Neutrophil (primary cell): ENCODE results near the gene GIPC2.

Experiments used
- H3K27ac ChIP-seq: fragments of 200-600 bp; sonication (generic); 2 replicates; pipeline ENCODE4 v1.5.1; 2016; ENCODE audit warnings: mild to moderate bottlenecking, moderate library complexity
- H3K27me3 ChIP-seq: fragments of 200-600 bp; sonication (generic); 2 replicates; pipeline ENCODE4 v1.6.0; 2016; ENCODE audit warnings: mild to moderate bottlenecking
- H3K36me3 ChIP-seq: fragments of 200-600 bp; sonication (generic); 2 replicates; pipeline ENCODE4 v1.5.1; 2017
- H3K4me1 ChIP-seq, 2 experiments: fragments of 200-600 bp in 1 of 2; sonication (generic) in 1 of 2; 1 replicate in 1 of 2; 2 replicates in 1 of 2; pipeline versions ENCODE4 v1.5.1 to v1.6.1; 2013 to 2016; ENCODE audit warnings: low read depth in 1 of 2, low read length in 1 of 2, mild to moderate bottlenecking in 1 of 2, moderate library complexity in 1 of 2; ENCODE audit not compliant: control insufficient read depth in 1 of 2, insufficient read depth in 1 of 2
- H3K4me3 ChIP-seq, 2 experiments: fragments of 200-600 bp in 1 of 2; sonication (generic) in 1 of 2; 1 replicate in 1 of 2; 2 replicates in 1 of 2; pipeline ENCODE4 v1.5.1; 2013 to 2016; ENCODE audit warnings: low read depth in 1 of 2, low read length in 1 of 2, mild to moderate bottlenecking in 1 of 2, moderate library complexity in 1 of 2
- H3K9me3 ChIP-seq: fragments of 200-600 bp; sonication (generic); 2 replicates; pipeline ENCODE4 v1.5.1; 2016
- CTCF ChIP-seq: fragments of 200-600 bp; sonication (generic); IDR thresholded peaks from 2 replicates; pipeline ENCODE4 v1.5.1; 2016; ENCODE audit warnings: antibody characterized with exemption

The GIPC2 gene

GRCh38 chr1:78132174-78132947, 86.6 kb downstream of the GIPC2 start:
- H3K4me3 ChIP-seq, result no peak overlapping the region
- H3K4me1 ChIP-seq, result no peaks in the 10 kb centered on the region
- H3K9me3 ChIP-seq, result no peaks in the 10 kb centered on the region
- TF ChIP-seq CTCF, result no peak
- H3K27me3 ChIP-seq, result no peaks in the 10 kb centered on the region
- H3K36me3 ChIP-seq, result no peaks in the 10 kb centered on the region
- H3K27ac ChIP-seq, result no peak overlapping the region

GRCh38 chr1:78132948-78133322, 87.2 kb downstream of the GIPC2 start:
- Histone ChIP-seq H3K27ac (no peak overlapping the region), H3K27me3 (no peaks in the 10 kb centered on the region), H3K4me3 (no peak overlapping the region), H3K9me3 (no peaks in the 10 kb centered on the region), H3K36me3 (no peaks in the 10 kb centered on the region), H3K4me1 (no peaks in the 10 kb centered on the region)
- no peak for TF ChIP-seq CTCF

GRCh38 chr1:78136680-78137079, 90.9 kb downstream of the GIPC2 start:
- Histone ChIP-seq H3K27ac (no peak overlapping the region), H3K9me3 (no peaks in the 10 kb centered on the region), H3K4me3 (no peak overlapping the region), H3K4me1 (no peaks in the 10 kb centered on the region), H3K36me3 (no peaks in the 10 kb centered on the region), H3K27me3 (no peaks in the 10 kb centered on the region)
- no peak for TF ChIP-seq CTCF

- no peaks in the 10 kb centered on the region for H3K9me3 ChIP-seq
- H3K27ac ChIP-seq, result no peak overlapping the region
- H3K27me3 ChIP-seq, result no peaks in the 10 kb centered on the region
- no peak overlapping the region for H3K4me3 ChIP-seq
- no peak for TF ChIP-seq CTCF
- peaks cover 5 to 10% of the 10 kb centered on the region in 2 experiments for H3K4me1 ChIP-seq
- no peaks in the 10 kb centered on the region for H3K36me3 ChIP-seq
Observed at GRCh38 chr1:78141531-78142231, 95.9 kb downstream of the GIPC2 start.

- Histone ChIP-seq H3K27me3 (no peaks in the 10 kb centered on the region), H3K9me3 (no peaks in the 10 kb centered on the region), H3K4me3 (no peak overlapping the region), H3K27ac (peak overlapping the region; percentile 61), H3K36me3 (no peaks in the 10 kb centered on the region), H3K4me1 (peaks cover 5 to 10% of the 10 kb centered on the region in 2 experiments)
- TF ChIP-seq CTCF, result no peak
Observed at GRCh38 chr1:78142736-78143135, 97.0 kb downstream of the GIPC2 start.
